Adipose tissue (tissue), 3 donors: ENCODE data around the gene LEMD2. TPM values are rescaled to one million over a fixed set of nuclear protein-coding genes. Genes with fewer than 3 reads are reported as not detected.

ENCODE experiments used
- H3K27ac ChIP-seq: one replicate; pipeline ENCODE4 v1.5.1; 2013; ENCODE audit warnings: low read depth, low read length
- WGBS, 3 donors: extraction: QIAGEN DNeasy Blood & Tissue Kit; methylation state at CpG; one replicate each; pipeline ENCODE4 v1.1.7; 2013; 5-methylcytosine and 5-hydroxymethylcytosine counted together
- polyA plus RNA-seq, 3 donors: library from polyadenylated mRNA; stranded (reverse); fragments of 200-250 nt; gene quantifications; one replicate each; pipeline ENCODE4 v1.2.3, GENCODE V29; 2013
- donor health status: healthy with polysubstance abuse.
- donor health status: Bipolar disorder and iron deficiency.
- donor health status: healthy.

Gene LEMD2
- polyA plus RNA-seq, 3 donors = 30.3 to 39.5 (median 32.3) TPM

- no peak overlapping the region for H3K27ac ChIP-seq
- 76 to 78% (median 77%) methylated on average over 11 of the region's 11 CpGs for WGBS, 3 donors
These were observed 21.7 kb downstream of the LEMD2 start for GRCh38 chr6:33766921-33767907.

- H3K27ac ChIP-seq = no peak overlapping the region
- 94 to 99% (median 95%) methylated on average over 9 of the region's 9 CpGs for WGBS, 3 donors
These were observed 23.6 kb downstream of the LEMD2 start for GRCh38 chr6:33765368-33765767.

GRCh38 chr6:33764036-33764435 lies 24.9 kb downstream of the LEMD2 start:
- WGBS, 3 donors = 76 to 92% (median 89%) methylated on average over 2 of the region's 2 CpGs

GRCh38 chr6:33763483-33763882 lies 25.4 kb downstream of the LEMD2 start:
- H3K27ac ChIP-seq = no peak overlapping the region
- 54 to 59% (median 54%) methylated on average over 6 of the region's 6 CpGs for WGBS, 3 donors

More at GRCh38 chr6:33764036-33764435, 24.9 kb downstream of the LEMD2 start:
- H3K27ac ChIP-seq = no peak overlapping the region

- H3K27ac ChIP-seq = no peak overlapping the region
- WGBS, 3 donors = 71 to 83% (median 73%) methylated on average over 4 of the region's 4 CpGs
These were observed 26.2 kb downstream of the LEMD2 start for GRCh38 chr6:33762713-33763112.

GRCh38 chr6:33761922-33762629 lies 26.9 kb downstream of the LEMD2 start:
- H3K27ac ChIP-seq = no peak overlapping the region
- WGBS, 3 donors = 31 to 65% (median 51%) methylated on average over 7 of the region's 7 CpGs

- H3K27ac ChIP-seq = no peak overlapping the region
- 74 to 79% (median 78%) methylated on average over 2 of the region's 2 CpGs for WGBS, 3 donors
These were observed 27.4 kb downstream of the LEMD2 start for GRCh38 chr6:33761581-33761921.

GRCh38 chr6:33759887-33760629 lies 28.9 kb downstream of the LEMD2 start:
- WGBS, 3 donors = 84 to 94% (median 90%) methylated on average over 9 of the region's 9 CpGs
- H3K27ac ChIP-seq = no peak overlapping the region

GRCh38 chr6:33758815-33759216 lies 30.1 kb downstream of the LEMD2 start:
- WGBS, 3 donors = 51 to 70% (median 61%) methylated on average over 7 of the region's 7 CpGs
- no peak overlapping the region for H3K27ac ChIP-seq

- no peak overlapping the region for H3K27ac ChIP-seq
- WGBS, 3 donors = 86 to 90% (median 88%) methylated on average over 10 of the region's 10 CpGs
These were observed 31.0 kb downstream of the LEMD2 start for GRCh38 chr6:33757906-33758305.

- H3K27ac ChIP-seq = no peak overlapping the region
- 74 to 96% (median 88%) methylated on average over 3 of the region's 3 CpGs for WGBS, 3 donors
These were observed 31.8 kb downstream of the LEMD2 start for GRCh38 chr6:33757113-33757512.

- 88 to 91% (median 89%) methylated on average over 12 of the region's 12 CpGs for WGBS, 3 donors
- H3K27ac ChIP-seq = no peak overlapping the region
These were observed 32.5 kb downstream of the LEMD2 start for GRCh38 chr6:33756211-33756954.

GRCh38 chr6:33755070-33755869 lies 33.7 kb downstream of the LEMD2 start:
- H3K27ac ChIP-seq = no peak overlapping the region
- 84 to 88% (median 86%) methylated on average over 13 of the region's 13 CpGs for WGBS, 3 donors

- WGBS, 3 donors = 88 to 90% (median 90%) methylated on average over 11 of the region's 11 CpGs
These were observed 34.7 kb downstream of the LEMD2 start for GRCh38 chr6:33754222-33754621.

GRCh38 chr6:33752646-33753015 lies 36.3 kb downstream of the LEMD2 start:
- WGBS, 3 donors = 97 to 100% (median 100%) methylated on average over 1 of the region's 1 CpG
- no peak overlapping the region for H3K27ac ChIP-seq

More at GRCh38 chr6:33754222-33754621, 34.7 kb downstream of the LEMD2 start:
- no peak overlapping the region for H3K27ac ChIP-seq

- no peak overlapping the region for H3K27ac ChIP-seq
- 69 to 77% (median 76%) methylated on average over 15 of the region's 15 CpGs for WGBS, 3 donors
These were observed 36.9 kb downstream of the LEMD2 start for GRCh38 chr6:33751771-33752645.
